GM21825 (cell line): ENCODE results near the gene OLFML1.

Experiments used
- ATAC-seq: cut with Tn5 transposase; IDR thresholded peaks from one replicate; pipeline ENCODE4 v1.9.1; 2021; ENCODE audit warnings: mild to moderate bottlenecking, moderate library complexity; ENCODE audit not compliant: unreplicated experiment

OLFML1 gene

DNA sequence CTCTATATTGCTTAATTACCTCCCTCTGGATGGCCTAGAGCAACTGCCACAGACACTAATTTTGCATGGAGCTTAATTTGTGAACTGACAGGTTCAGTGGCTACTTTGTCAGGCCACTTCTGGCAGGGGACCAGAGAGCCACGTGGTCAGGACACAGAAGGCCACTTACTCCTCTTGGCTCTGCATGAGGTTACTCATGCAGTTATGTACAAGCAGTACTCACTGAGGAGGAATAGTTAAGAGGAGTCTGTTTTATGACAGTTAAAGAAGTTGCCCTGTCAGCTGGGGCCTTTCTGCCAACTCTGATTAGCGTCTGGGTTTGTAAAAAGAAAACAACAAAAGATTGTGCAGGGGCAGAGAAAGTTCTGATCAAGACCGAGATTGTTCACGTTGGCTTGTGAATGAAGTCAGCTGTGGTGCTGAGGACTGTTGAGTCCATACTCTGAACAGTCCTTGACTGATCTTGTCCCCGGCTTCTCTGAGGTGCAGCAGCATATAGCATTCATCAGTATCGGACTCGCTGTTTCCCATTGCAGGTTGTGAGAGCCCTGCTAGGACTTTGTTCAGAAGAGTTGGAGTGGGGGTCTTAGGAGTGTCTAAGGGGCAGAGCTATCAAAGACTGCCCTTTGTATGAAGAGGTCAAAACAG, 69.9 kb downstream of the OLFML1 start:
- no peak for ATAC-seq

DNA sequence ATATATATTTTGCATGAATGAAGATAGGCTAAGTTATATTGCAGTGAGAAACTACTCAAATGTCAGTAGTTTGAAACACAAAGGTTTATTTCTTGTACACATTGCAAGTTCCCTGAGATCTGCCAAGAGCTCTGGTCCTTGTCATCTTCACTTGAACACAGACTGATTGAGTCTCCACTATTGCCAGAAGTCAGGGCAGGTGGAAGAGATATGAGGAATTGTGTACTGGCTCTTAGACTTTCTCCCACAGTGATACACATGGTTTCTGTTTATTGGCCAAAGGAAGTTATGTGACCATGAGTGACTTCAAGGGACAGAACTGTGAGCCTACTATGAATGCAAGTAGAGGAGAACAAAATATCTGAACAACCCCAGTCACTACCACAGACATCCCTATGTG, 72.7 kb downstream of the OLFML1 start:
- no peak for ATAC-seq

DNA sequence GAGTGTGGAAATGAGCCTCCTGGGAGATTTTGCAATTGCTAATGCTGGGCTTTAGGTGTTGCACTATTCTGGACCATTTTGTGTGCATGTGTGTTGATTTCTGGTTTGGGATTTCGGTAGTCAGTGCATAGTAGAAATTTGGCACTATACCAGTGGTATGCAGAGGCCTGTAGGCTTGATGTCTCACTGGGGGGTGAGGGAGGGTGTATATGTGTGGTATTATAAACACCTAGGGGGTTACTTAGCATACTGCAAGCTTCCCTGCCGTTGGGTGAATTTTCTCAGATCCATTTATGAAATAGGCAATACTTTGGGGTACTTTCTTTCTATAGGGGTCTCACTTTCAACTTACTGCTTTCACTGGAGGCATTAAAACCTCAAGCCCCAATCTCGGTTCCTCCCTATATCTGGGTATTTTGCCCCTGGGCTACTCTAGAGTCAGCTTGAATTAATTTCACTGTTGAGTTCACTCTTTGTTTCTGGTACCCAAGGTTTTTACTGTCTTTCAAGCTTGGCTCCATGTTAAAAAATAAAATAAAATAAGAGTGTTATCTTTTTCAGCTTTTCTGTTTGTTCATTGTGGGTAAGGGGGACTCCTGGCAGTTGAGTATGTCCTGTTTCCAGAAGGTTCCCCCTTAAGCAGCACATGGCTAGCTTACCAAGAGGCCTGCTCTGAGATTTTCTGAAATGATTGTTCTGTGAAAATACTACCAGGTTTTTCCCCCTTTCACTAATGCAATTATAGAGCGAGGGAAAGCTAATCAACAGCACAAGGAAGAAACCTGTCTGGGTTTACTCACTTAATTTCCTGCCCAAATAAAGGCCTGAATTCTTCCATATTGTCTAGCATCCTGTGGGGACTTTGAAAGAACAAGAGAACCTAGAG, 74.3 kb downstream of the OLFML1 start:
- ATAC-seq: peak; percentile 65
